ENCODE data around the gene MORN1.

DNA sequence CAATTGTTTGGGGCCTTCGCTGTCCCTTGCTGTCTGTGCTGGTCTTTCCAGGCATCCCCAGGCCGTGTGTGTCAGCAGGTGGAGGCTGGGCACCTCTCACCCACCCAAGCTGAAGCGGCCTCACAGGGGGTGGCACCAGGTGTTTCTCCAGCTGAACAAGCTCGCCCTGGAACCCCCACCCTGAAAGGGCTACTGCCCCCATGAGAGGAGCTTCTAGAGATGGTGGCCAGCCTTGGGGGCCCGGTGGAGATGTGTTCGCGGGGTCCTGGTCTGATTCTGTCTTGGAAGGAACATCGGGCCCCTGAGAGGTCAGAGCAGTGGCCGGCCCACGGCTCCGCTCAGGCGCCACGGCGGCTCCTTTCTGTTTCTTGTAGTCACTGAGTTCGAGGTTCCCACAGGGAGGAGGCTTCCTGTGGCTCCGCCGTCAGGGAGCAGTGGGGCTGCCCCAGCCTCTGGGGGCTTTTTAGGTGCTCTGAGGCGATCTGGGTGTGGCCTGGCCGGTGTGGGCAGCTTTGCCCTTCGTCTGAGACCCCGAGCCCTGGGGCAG lies 116.4 kb downstream of the MORN1 start:
- TF ChIP-seq, protein P1, sequence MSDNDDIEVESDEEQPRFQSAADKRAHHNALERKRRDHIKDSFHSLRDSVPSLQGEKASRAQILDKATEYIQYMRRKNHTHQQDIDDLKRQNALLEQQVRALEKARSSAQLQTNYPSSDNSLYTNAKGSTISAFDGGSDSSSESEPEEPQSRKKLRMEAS (IDR thresholded peaks at IDR 0.05): no peak
- TF ChIP-seq TEAD4 (IDR thresholded peaks at IDR 0.05) (no peak), EGR1 (IDR thresholded peaks at IDR 0.05) (no peak), FOXM1 (IDR thresholded peaks at IDR 0.05; ENCODE audit: borderline replicate concordance, low read depth) (no peak), TAF1 (IDR thresholded peaks at IDR 0.05; ENCODE audit: low read depth) (no peak), EP300 (IDR thresholded peaks at IDR 0.05; ENCODE audit: borderline replicate concordance) (no peak), RAD21 (IDR thresholded peaks at IDR 0.05; ENCODE audit: low read depth) (no peak)
- TF ChIP-seq, protein P2, sequence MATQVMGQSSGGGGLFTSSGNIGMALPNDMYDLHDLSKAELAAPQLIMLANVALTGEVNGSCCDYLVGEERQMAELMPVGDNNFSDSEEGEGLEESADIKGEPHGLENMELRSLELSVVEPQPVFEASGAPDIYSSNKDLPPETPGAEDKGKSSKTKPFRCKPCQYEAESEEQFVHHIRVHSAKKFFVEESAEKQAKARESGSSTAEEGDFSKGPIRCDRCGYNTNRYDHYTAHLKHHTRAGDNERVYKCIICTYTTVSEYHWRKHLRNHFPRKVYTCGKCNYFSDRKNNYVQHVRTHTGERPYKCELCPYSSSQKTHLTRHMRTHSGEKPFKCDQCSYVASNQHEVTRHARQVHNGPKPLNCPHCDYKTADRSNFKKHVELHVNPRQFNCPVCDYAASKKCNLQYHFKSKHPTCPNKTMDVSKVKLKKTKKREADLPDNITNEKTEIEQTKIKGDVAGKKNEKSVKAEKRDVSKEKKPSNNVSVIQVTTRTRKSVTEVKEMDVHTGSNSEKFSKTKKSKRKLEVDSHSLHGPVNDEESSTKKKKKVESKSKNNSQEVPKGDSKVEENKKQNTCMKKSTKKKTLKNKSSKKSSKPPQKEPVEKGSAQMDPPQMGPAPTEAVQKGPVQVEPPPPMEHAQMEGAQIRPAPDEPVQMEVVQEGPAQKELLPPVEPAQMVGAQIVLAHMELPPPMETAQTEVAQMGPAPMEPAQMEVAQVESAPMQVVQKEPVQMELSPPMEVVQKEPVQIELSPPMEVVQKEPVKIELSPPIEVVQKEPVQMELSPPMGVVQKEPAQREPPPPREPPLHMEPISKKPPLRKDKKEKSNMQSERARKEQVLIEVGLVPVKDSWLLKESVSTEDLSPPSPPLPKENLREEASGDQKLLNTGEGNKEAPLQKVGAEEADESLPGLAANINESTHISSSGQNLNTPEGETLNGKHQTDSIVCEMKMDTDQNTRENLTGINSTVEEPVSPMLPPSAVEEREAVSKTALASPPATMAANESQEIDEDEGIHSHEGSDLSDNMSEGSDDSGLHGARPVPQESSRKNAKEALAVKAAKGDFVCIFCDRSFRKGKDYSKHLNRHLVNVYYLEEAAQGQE (IDR thresholded peaks at IDR 0.05; ENCODE audit: low read depth): no peak
